HCT116 (cell line): ENCODE measurements around the gene FOXJ1. TPM values are rescaled to one million over a fixed set of nuclear protein-coding genes. Genes with fewer than 3 reads are reported as not detected.

ENCODE experiments used
- ATAC-seq: fragments of 200-7000 bp; cut with Tn5 transposase; 2 replicates; pipeline ENCODE4 v1.9.1; 2020; ENCODE audit warnings: mild to moderate bottlenecking, moderate library complexity
- BruUV-seq: library from RNA; stranded (reverse); fragments of 400-500 nt; replicated peaks from 2 replicates; lab custom pipeline; 2021; lab: Mats Ljungman, UMichigan
- CTCF ChIA-PET: fragments of 300-600 bp; sonication (Branson Sonifier 250); formaldehyde crosslinking; loops from one replicate; lab custom pipeline; 2021; ENCODE audit warnings: antibody characterized with exemption; lab: Charles Lee
- POLR2A ChIA-PET: fragments of 300-600, 350-600 bp; sonication (Branson Sonifier 250); formaldehyde crosslinking; loops from one replicate; lab custom pipeline; 2021; ENCODE audit warnings: antibody characterized with exemption; lab: Charles Lee
- RAD21 ChIA-PET, 2 experiments: fragments of 300-600 bp; sonication (Branson Sonifier 250); formaldehyde crosslinking; loops; one replicate each; lab custom pipeline; 2023; ENCODE audit warnings: low total read pairs in 2 of 2; ENCODE audit not compliant: uncharacterized antibody in 2 of 2, unreplicated experiment in 2 of 2, low non-redundant PET in 1 of 2; lab: Charles Lee
- DNase-seq: peaks from one replicate; pipeline ENCODE4 v3.0.0-alpha.2; 2010; ENCODE audit warnings: low read depth, low spot score
- H2AFZ ChIP-seq: fragments of 200-600 bp; shearing (Covaris generic), sonication (generic); 2 replicates; pipeline ENCODE4 v1.6.1; 2017; ENCODE audit warnings: low read depth, mixed run types, mixed read lengths, antibody characterized with exemption, low read length; ENCODE audit not compliant: poor library complexity, severe bottlenecking
- H3K27ac ChIP-seq: 2 replicates; pipeline ENCODE4 v1.5.1; 2012; ENCODE audit warnings: low read depth, low read length
- H3K27me3 ChIP-seq: fragments of 200-600 bp; sonication (generic); 2 replicates; pipeline ENCODE4 v1.6.1; 2016; ENCODE audit warnings: mixed run types, low read length, mixed read lengths; ENCODE audit not compliant: insufficient read depth
- H3K36me3 ChIP-seq, 2 experiments: fragments of 200-500 bp in 1 of 2; fragments of 200-600 bp in 1 of 2; sonication (Bioruptor generic) in 1 of 2; sonication (generic) in 1 of 2; 2 replicates each; pipeline versions ENCODE4 v1.5.1 to v1.6.1; 2014 to 2016; ENCODE audit warnings: low read length in 2 of 2, inconsistent platforms in 1 of 2, mixed read lengths in 1 of 2, mixed run types in 1 of 2; ENCODE audit not compliant: insufficient read depth in 2 of 2, control insufficient read depth in 1 of 2
- H3K4me1 ChIP-seq, 2 experiments: fragments of 200-600 bp in 1 of 2; sonication (generic) in 1 of 2; 2 replicates each; pipeline versions ENCODE4 v1.5.1 to v1.6.1; 2012 to 2017; ENCODE audit warnings: low read length in 2 of 2, inconsistent platforms in 1 of 2, mild to moderate bottlenecking in 1 of 2, mixed read lengths in 1 of 2, mixed run types in 1 of 2, moderate library complexity in 1 of 2; ENCODE audit not compliant: insufficient read depth in 2 of 2, control insufficient read depth in 1 of 2
- H3K4me2 ChIP-seq: fragments of 200-600 bp; sonication (generic); 2 replicates; pipeline ENCODE4 v1.6.1; 2017; ENCODE audit warnings: mixed run types, low read length, mixed read lengths
- H3K4me3 ChIP-seq, 2 experiments: fragments of 200-600 bp in 1 of 2; sonication (generic) in 1 of 2; replicated peaks in 1 of 2; 2 replicates each; pipeline ENCODE4 v1.5.1; 2011 to 2016; ENCODE audit warnings: low read length in 2 of 2, control low read depth in 1 of 2, low read depth in 1 of 2, mild to moderate bottlenecking in 1 of 2, mixed read lengths in 1 of 2, mixed run types in 1 of 2
- H3K79me2 ChIP-seq: fragments of 200-600 bp; sonication (generic); 2 replicates; pipeline ENCODE4 v1.6.1; 2017; ENCODE audit warnings: mild to moderate bottlenecking, mixed run types, low read length, moderate library complexity, mixed read lengths; ENCODE audit not compliant: insufficient read depth
- H3K9ac ChIP-seq: fragments of 200-600 bp; sonication (generic); 2 replicates; pipeline ENCODE4 v1.6.1; 2016; ENCODE audit warnings: low read length, mixed read lengths
- H3K9me2 ChIP-seq: fragments of 200-600 bp; sonication (generic), shearing (Covaris generic); 2 replicates; pipeline ENCODE4 v1.6.1; 2017; ENCODE audit warnings: mixed run types, mild to moderate bottlenecking, moderate library complexity; ENCODE audit not compliant: insufficient read depth
- H3K9me3 ChIP-seq, 2 experiments: fragments of 200-500 bp in 1 of 2; fragments of 200-600 bp in 1 of 2; sonication (Bioruptor generic) in 1 of 2; sonication (generic) in 1 of 2; 2 replicates each; pipeline ENCODE4 v1.6.1; 2014 to 2017; ENCODE audit warnings: low read length in 2 of 2, mixed read lengths in 2 of 2, inconsistent platforms in 1 of 2, low read depth in 1 of 2, mild to moderate bottlenecking in 1 of 2, mixed run types in 1 of 2, moderate library complexity in 1 of 2; ENCODE audit not compliant: control insufficient read depth in 1 of 2, insufficient read depth in 1 of 2
- H4K20me1 ChIP-seq: fragments of 200-600 bp; sonication (generic), shearing (Covaris generic); 2 replicates; pipeline ENCODE4 v1.6.1; 2017; ENCODE audit warnings: mixed run types, mild to moderate bottlenecking, moderate library complexity; ENCODE audit not compliant: insufficient read depth
- CBX3 ChIP-seq: IDR thresholded peaks from 2 replicates; pipeline ENCODE4 v1.6.1; 2012; ENCODE audit warnings: low read depth
- CEBPB ChIP-seq: IDR thresholded peaks from 2 replicates; pipeline ENCODE4 v1.6.1; 2012; ENCODE audit warnings: low read depth
- FOSL1 ChIP-seq: IDR thresholded peaks from 2 replicates; pipeline ENCODE4 v1.6.1; 2012; ENCODE audit warnings: low read depth
- JUND ChIP-seq: IDR thresholded peaks from 2 replicates; pipeline ENCODE4 v1.6.1; 2012
- POLR2AphosphoS5 ChIP-seq: IDR thresholded peaks from 2 replicates; pipeline ENCODE4 v1.6.1; 2011; ENCODE audit warnings: mild to moderate bottlenecking, low read depth, low read length, moderate library complexity
- REST ChIP-seq: IDR thresholded peaks from 2 replicates; pipeline ENCODE4 v1.6.1; 2012; ENCODE audit warnings: low read depth
- SIN3A ChIP-seq: IDR thresholded peaks from 2 replicates; pipeline ENCODE4 v1.6.1; 2012; ENCODE audit warnings: low read depth
- SP1 ChIP-seq: IDR thresholded peaks from 2 replicates; pipeline ENCODE4 v1.6.1; 2012; ENCODE audit warnings: low read depth
- ZFX ChIP-seq: fragments of 450-650 bp; IDR thresholded peaks from 2 replicates; pipeline ENCODE4 v1.6.1; 2017
- ZNF274 ChIP-seq: fragments of 200-500 bp; sonication (Bioruptor generic); IDR thresholded peaks from 2 replicates; pipeline ENCODE4 v1.6.1; 2014; ENCODE audit warnings: mild to moderate bottlenecking, low read depth, low read length, inconsistent platforms
- intact Hi-C: fragments of 100-400 bp; cut with micrococcal nuclease; formaldehyde crosslinking; loops from 2 replicates; pipeline ENCODE4 v1.10.0; 2022
- total RNA-seq: library from RNA; stranded (reverse); gene quantifications from one replicate; pipeline ENCODE4 v1.2.1, GENCODE V29; 2021; ENCODE audit not compliant: unreplicated experiment
- TF ChIP-seq, protein P1 (sequence below), 3 experiments: fragments of 200-600 bp in 1 of 3; sonication (generic) in 1 of 3; IDR thresholded peaks in 2 of 3; conservative IDR thresholded peaks in 1 of 3; 2 replicates each; pipeline ENCODE4 v1.5.1; 2012 to 2017; ENCODE audit warnings: low read depth in 2 of 3, low read length in 2 of 3, antibody characterized with exemption in 1 of 3, borderline replicate concordance in 1 of 3, control low read depth in 1 of 3, mild to moderate bottlenecking in 1 of 3, mixed read lengths in 1 of 3, mixed run types in 1 of 3, moderate library complexity in 1 of 3; ENCODE audit not compliant: insufficient read depth in 1 of 3

The FOXJ1 gene
- total RNA-seq, 1 experiment from 2014 or later: 0.61 TPM

- ChIA-PET POLR2A (interaction anchor here (1.7 kb wide), 1 partner anchor 20 kb away, joined by 5 read pairs; the partner anchor contains the start of gene SRP68), CTCF (no interaction called here), RAD21 (no interaction called here)
- H3K27ac ChIP-seq: no peak overlapping the region; the same call in 1 of the 2 replicates
- no peak overlapping the region for H3K9ac ChIP-seq
- no peaks in the 10 kb centered on the region for H3K9me3 ChIP-seq
- no peaks in the 10 kb centered on the region for H3K9me2 ChIP-seq
- TF ChIP-seq SP1 (no peak), FOSL1 (no peak), CEBPB (no peak), ZNF274 (no peak), SIN3A (no peak), CBX3 (no peak), ZFX (no peak; the same call in 1 of the 2 replicates), JUND (no peak), REST (no peak), POLR2AphosphoS5 (no peak)
- TF ChIP-seq, protein P1, sequence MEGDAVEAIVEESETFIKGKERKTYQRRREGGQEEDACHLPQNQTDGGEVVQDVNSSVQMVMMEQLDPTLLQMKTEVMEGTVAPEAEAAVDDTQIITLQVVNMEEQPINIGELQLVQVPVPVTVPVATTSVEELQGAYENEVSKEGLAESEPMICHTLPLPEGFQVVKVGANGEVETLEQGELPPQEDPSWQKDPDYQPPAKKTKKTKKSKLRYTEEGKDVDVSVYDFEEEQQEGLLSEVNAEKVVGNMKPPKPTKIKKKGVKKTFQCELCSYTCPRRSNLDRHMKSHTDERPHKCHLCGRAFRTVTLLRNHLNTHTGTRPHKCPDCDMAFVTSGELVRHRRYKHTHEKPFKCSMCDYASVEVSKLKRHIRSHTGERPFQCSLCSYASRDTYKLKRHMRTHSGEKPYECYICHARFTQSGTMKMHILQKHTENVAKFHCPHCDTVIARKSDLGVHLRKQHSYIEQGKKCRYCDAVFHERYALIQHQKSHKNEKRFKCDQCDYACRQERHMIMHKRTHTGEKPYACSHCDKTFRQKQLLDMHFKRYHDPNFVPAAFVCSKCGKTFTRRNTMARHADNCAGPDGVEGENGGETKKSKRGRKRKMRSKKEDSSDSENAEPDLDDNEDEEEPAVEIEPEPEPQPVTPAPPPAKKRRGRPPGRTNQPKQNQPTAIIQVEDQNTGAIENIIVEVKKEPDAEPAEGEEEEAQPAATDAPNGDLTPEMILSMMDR (IDR thresholded peaks at IDR 0.05 in 2 of 3, conservative IDR thresholded peaks at IDR 0.05 in 1 of 3; ENCODE audit: borderline replicate concordance in 1 of 3, insufficient read depth in 1 of 3, low read depth in 2 of 3, low read length in 2 of 3): no peak
- DNase-seq: no peak
- no TSS peak for BruUV-seq
- no peaks in the 10 kb centered on the region for H3K27me3 ChIP-seq
- H3K4me3 ChIP-seq: no peak overlapping the region
- no peak overlapping the region for H3K4me2 ChIP-seq
- H3K36me3 ChIP-seq: peaks cover 30 to 48% of the 10 kb centered on the region in 2 experiments
- H2AFZ ChIP-seq: no peak overlapping the region
- no peak for ATAC-seq
- intact Hi-C loops: no loop called here
- H3K79me2 ChIP-seq: no peaks in the 10 kb centered on the region; the same call in 1 of the 2 replicates
- peaks cover 13 to 21% of the 10 kb centered on the region in 2 experiments for H3K4me1 ChIP-seq
- no peaks in the 10 kb centered on the region for H4K20me1 ChIP-seq
These were observed 48.3 kb downstream of the FOXJ1 start for GRCh38 chr17:76092526-76093413.
